ENCODE measurements around the gene GCLM.

Gene GCLM

GRCh38 chr1:93840956-93841482 lies 68.2 kb downstream of the GCLM start:
- H3F3A ChIP-seq (ENCODE audit: insufficient read depth), result no peaks in the 10 kb centered on the region
- H2AFZ ChIP-seq (ENCODE audit: low read depth, low read length, severe bottlenecking), result no peak overlapping the region
- H3K9ac ChIP-seq (ENCODE audit: low read length), result no peak overlapping the region
- H3K4me2 ChIP-seq (ENCODE audit: low read depth, low read length, poor library complexity, severe bottlenecking), result no peak overlapping the region
- H3K9me2 ChIP-seq (replicated peaks; ENCODE audit: insufficient read depth, low read length), result no peaks in the 10 kb centered on the region
- no peaks in the 10 kb centered on the region for H3K9me3 ChIP-seq (ENCODE audit: insufficient read depth, low read length)
- no peaks in the 10 kb centered on the region for H3K36me3 ChIP-seq (ENCODE audit: low read length)
- no peaks in the 10 kb centered on the region for H3K27me3 ChIP-seq (ENCODE audit: low read length)
- H3K27ac ChIP-seq (ENCODE audit: low read depth, low read length), result no peak overlapping the region
- H3K4me3 ChIP-seq (ENCODE audit: insufficient read depth, low read length, poor library complexity, severe bottlenecking), result no peak overlapping the region
- H4K20me1 ChIP-seq (ENCODE audit: low read depth, low read length), result no peaks in the 10 kb centered on the region
- H3K79me2 ChIP-seq (ENCODE audit: insufficient read depth, low read length), result no peaks in the 10 kb centered on the region
- no peak for TF ChIP-seq CTCF (IDR thresholded peaks at IDR 0.05; ENCODE audit: insufficient read depth, low read length, poor library complexity, severe bottlenecking)
- TF ChIP-seq EZH2phosphoT487 (conservative IDR thresholded peaks at IDR 0.05; ENCODE audit: low read length), result no peak

GRCh38 chr1:93839753-93840152 lies 69.5 kb downstream of the GCLM start:
- Histone ChIP-seq H3F3A (ENCODE audit: insufficient read depth) (no peaks in the 10 kb centered on the region), H4K20me1 (ENCODE audit: low read depth, low read length) (no peaks in the 10 kb centered on the region), H2AFZ (ENCODE audit: low read depth, low read length, severe bottlenecking) (no peak overlapping the region), H3K9me3 (ENCODE audit: insufficient read depth, low read length) (no peaks in the 10 kb centered on the region), H3K27ac (ENCODE audit: low read depth, low read length) (no peak overlapping the region), H3K9me2 (replicated peaks; ENCODE audit: insufficient read depth, low read length) (no peaks in the 10 kb centered on the region), H3K27me3 (ENCODE audit: low read length) (no peaks in the 10 kb centered on the region), H3K4me3 (ENCODE audit: insufficient read depth, low read length, poor library complexity, severe bottlenecking) (no peak overlapping the region), H3K4me2 (ENCODE audit: low read depth, low read length, poor library complexity, severe bottlenecking) (no peak overlapping the region), H3K79me2 (ENCODE audit: insufficient read depth, low read length) (no peaks in the 10 kb centered on the region), H3K9ac (ENCODE audit: low read length) (no peak overlapping the region), H3K36me3 (ENCODE audit: low read length) (no peaks in the 10 kb centered on the region)
- TF ChIP-seq CTCF (IDR thresholded peaks at IDR 0.05; ENCODE audit: insufficient read depth, low read length, poor library complexity, severe bottlenecking) (no peak), EZH2phosphoT487 (conservative IDR thresholded peaks at IDR 0.05; ENCODE audit: low read length) (no peak)

GRCh38 chr1:93839307-93839706 lies 69.9 kb downstream of the GCLM start:
- no peaks in the 10 kb centered on the region for H3K27me3 ChIP-seq (ENCODE audit: low read length)
- H3F3A ChIP-seq (ENCODE audit: insufficient read depth), result no peaks in the 10 kb centered on the region
- H3K9me3 ChIP-seq (ENCODE audit: insufficient read depth, low read length), result no peaks in the 10 kb centered on the region
- H3K4me3 ChIP-seq (ENCODE audit: insufficient read depth, low read length, poor library complexity, severe bottlenecking), result no peak overlapping the region
- TF ChIP-seq CTCF (IDR thresholded peaks at IDR 0.05; ENCODE audit: insufficient read depth, low read length, poor library complexity, severe bottlenecking), result no peak
- TF ChIP-seq EZH2phosphoT487 (conservative IDR thresholded peaks at IDR 0.05; ENCODE audit: low read length), result no peak
- no peak overlapping the region for H3K4me2 ChIP-seq (ENCODE audit: low read depth, low read length, poor library complexity, severe bottlenecking)
- H3K36me3 ChIP-seq (ENCODE audit: low read length), result no peaks in the 10 kb centered on the region
- H3K9me2 ChIP-seq (replicated peaks; ENCODE audit: insufficient read depth, low read length), result no peaks in the 10 kb centered on the region
- no peak overlapping the region for H3K27ac ChIP-seq (ENCODE audit: low read depth, low read length)
- H4K20me1 ChIP-seq (ENCODE audit: low read depth, low read length), result no peaks in the 10 kb centered on the region
- H2AFZ ChIP-seq (ENCODE audit: low read depth, low read length, severe bottlenecking), result no peak overlapping the region
- no peak overlapping the region for H3K9ac ChIP-seq (ENCODE audit: low read length)
- no peaks in the 10 kb centered on the region for H3K79me2 ChIP-seq (ENCODE audit: insufficient read depth, low read length)

Data from SU-DHL-6 (cell line).